Astrocyte of the spinal cord (primary cell): ENCODE data around the gene DDHD1.
"Not testable (repeated sequence)": the region's sequence is repeated elsewhere in the genome, so short reads cannot be mapped to it uniquely, and the experiment has no call there.

ENCODE experiments used
- DNase-seq: peaks from one replicate; pipeline ENCODE4 v3.0.0; 2011; ENCODE audit warnings: low read depth, low spot score
- H3K4me3 ChIP-seq: 2 replicates; pipeline ENCODE4 v1.5.1; 2011; ENCODE audit warnings: low read depth, mild to moderate bottlenecking, low read length, moderate library complexity
- in situ Hi-C: cut with HindIII; loops from 2 replicates; pipeline ENCODE4 v1.10.0; 2017; ENCODE audit warnings: low sequenced_read_pairs
- TF ChIP-seq, protein P1 (sequence below): IDR thresholded peaks from 2 replicates; pipeline ENCODE4 v1.5.1; 2012; ENCODE audit warnings: low read depth, mild to moderate bottlenecking, low read length, inconsistent platforms

DDHD1 gene

DNA sequence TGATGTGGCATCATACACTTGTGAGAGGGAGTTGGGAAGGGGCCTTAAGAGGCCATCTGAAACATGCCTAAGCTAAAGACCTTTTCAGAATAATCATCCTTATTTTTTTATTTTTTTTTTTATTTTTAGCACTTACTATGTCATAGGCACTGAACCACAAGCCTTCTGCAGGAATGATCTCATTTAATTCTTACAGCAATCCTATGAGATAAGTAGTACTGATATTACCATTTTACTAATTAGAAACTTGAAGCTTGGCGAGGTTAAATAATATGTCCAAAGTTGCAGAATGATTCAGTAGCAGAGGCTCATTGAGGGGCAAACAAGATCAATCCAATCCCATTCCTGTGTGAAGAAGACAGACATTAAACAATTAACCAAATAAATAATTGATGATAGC, 33.4 kb upstream of the DDHD1 start:
- no peak for DNase-seq
- H3K4me3 ChIP-seq: no peak overlapping the region
- in situ Hi-C loops: no loop called here
- TF ChIP-seq, protein P1, sequence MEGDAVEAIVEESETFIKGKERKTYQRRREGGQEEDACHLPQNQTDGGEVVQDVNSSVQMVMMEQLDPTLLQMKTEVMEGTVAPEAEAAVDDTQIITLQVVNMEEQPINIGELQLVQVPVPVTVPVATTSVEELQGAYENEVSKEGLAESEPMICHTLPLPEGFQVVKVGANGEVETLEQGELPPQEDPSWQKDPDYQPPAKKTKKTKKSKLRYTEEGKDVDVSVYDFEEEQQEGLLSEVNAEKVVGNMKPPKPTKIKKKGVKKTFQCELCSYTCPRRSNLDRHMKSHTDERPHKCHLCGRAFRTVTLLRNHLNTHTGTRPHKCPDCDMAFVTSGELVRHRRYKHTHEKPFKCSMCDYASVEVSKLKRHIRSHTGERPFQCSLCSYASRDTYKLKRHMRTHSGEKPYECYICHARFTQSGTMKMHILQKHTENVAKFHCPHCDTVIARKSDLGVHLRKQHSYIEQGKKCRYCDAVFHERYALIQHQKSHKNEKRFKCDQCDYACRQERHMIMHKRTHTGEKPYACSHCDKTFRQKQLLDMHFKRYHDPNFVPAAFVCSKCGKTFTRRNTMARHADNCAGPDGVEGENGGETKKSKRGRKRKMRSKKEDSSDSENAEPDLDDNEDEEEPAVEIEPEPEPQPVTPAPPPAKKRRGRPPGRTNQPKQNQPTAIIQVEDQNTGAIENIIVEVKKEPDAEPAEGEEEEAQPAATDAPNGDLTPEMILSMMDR: no peak

GRCh38 chr14:53183611-53184010, 30.5 kb upstream of the DDHD1 start:
- in situ Hi-C loops: no loop called here
- DNase-seq: no peak
- no peak overlapping the region for H3K4me3 ChIP-seq
- TF ChIP-seq, protein P1: no peak

DNA sequence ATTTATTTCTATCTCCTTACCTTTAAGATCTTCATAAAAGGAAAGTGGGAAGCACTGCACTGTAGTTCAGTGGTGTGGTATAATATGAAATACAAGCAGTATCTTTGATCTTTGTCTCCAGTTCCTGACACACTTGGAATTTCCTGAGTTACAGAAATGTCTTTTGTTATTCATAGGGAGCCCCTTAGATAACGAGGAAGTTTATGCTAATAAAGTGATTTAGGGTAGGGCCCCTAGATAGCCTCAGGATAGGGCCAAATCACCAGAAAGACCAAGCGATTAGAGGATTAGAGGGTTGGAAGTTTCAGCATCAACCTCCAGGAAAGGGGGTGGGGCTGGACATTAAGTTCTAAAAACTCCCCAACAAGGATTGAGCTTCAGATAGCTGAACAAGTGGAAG, 29.9 kb upstream of the DDHD1 start:
- no peak for DNase-seq
- in situ Hi-C loops: no loop called here
- H3K4me3 ChIP-seq: no peak overlapping the region
- TF ChIP-seq, protein P1: no peak

GRCh38 chr14:53181463-53182081, 28.4 kb upstream of the DDHD1 start:
- in situ Hi-C loops, H3K4me3 ChIP-seq, DNase-seq: not testable (repeated sequence)

GRCh38 chr14:53180272-53181221, 27.4 kb upstream of the DDHD1 start:
- H3K4me3 ChIP-seq: no peak overlapping the region
- in situ Hi-C loops: no loop called here
- TF ChIP-seq, protein P1: peak; percentile 20
- peak; percentile 33 for DNase-seq

- in situ Hi-C loops, DNase-seq, H3K4me3 ChIP-seq: not testable (repeated sequence)
Observed at GRCh38 chr14:53179486-53180005, 26.4 kb upstream of the DDHD1 start.

DNA sequence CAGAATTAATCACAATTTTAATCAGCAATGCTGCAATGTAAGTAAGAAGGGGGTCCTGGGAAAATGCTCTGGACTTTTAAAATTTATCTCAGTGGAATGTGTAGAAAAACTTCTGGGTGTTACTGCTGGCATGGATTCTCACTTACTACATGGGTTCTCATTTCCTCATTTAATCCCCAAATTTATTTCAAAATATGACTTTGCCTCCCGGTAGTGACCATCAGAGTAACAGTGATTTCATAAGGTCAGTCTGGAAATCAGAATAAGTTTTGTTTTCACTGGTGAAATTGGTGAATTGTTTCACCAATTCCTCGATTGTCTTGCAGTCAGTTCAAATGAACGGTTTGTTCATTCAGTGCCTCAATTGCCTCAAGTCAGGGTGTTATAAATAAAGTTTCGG, 22.3 kb upstream of the DDHD1 start:
- TF ChIP-seq, protein P1: no peak
- in situ Hi-C loops: no loop called here
- DNase-seq: no peak
- H3K4me3 ChIP-seq: no peak overlapping the region
